Head of caudate nucleus (tissue), 42 donors: ENCODE measurements around the gene CSRNP3.
"Not testable (repeated sequence)": the region's sequence is repeated elsewhere in the genome, so short reads cannot be mapped to it uniquely, and the experiment has no call there.

Experiments
- DNase-seq, 42 donors: peaks; one replicate each; pipeline versions ENCODE4 v3.0.0 to v3.0.0-alpha.2; 2020 to 2021; ENCODE audit warnings: mixed read lengths in 7 of 42
- intact Hi-C: fragments of 100-400 bp; cut with DNase I; formaldehyde crosslinking; loops from one replicate; pipeline ENCODE4 v1.15.0; 2022

CSRNP3 gene

GRCh38 chr2:165645930-165646831, 176.7 kb downstream of the CSRNP3 start:
- DNase-seq, result no peak
- intact Hi-C loops, result no loop called here

GRCh38 chr2:165647409-165647808, 177.9 kb downstream of the CSRNP3 start:
- intact Hi-C loops, result no loop called here
- no peak for DNase-seq

- peak in 27 of 42 donors; percentile 15 to 76 (median 48) for DNase-seq
- intact Hi-C loops, result no loop called here
Measured at GRCh38 chr2:165648801-165649200, 179.3 kb downstream of the CSRNP3 start.

GRCh38 chr2:165651233-165651632, 181.7 kb downstream of the CSRNP3 start:
- DNase-seq, result no peak
- intact Hi-C loops, result no loop called here

- intact Hi-C loops, result no loop called here
- DNase-seq, result no peak
Measured at GRCh38 chr2:165655661-165656060, 186.2 kb downstream of the CSRNP3 start.

GRCh38 chr2:165660361-165660760, 190.9 kb downstream of the CSRNP3 start:
- intact Hi-C loops, result no loop called here
- DNase-seq, result no peak

- intact Hi-C loops, result no loop called here
- no peak for DNase-seq
Measured at GRCh38 chr2:165662720-165663119, 193.2 kb downstream of the CSRNP3 start.

GRCh38 chr2:165665614-165666013, 196.1 kb downstream of the CSRNP3 start:
- intact Hi-C loops, result no loop called here

GRCh38 chr2:165666073-165666472, 196.6 kb downstream of the CSRNP3 start:
- DNase-seq, intact Hi-C loops: not testable (repeated sequence)

More at GRCh38 chr2:165665614-165666013, 196.1 kb downstream of the CSRNP3 start:
- no peak for DNase-seq

GRCh38 chr2:165666605-165667004, 197.1 kb downstream of the CSRNP3 start:
- intact Hi-C loops, result no loop called here
- no peak for DNase-seq

GRCh38 chr2:165667375-165667774, 197.9 kb downstream of the CSRNP3 start:
- intact Hi-C loops, result no loop called here
- no peak for DNase-seq

GRCh38 chr2:165674780-165675179, 205.3 kb downstream of the CSRNP3 start:
- no peak for DNase-seq
- intact Hi-C loops, result no loop called here

- DNase-seq, result no peak
- intact Hi-C loops, result no loop called here
Measured at GRCh38 chr2:165675551-165675968, 206.1 kb downstream of the CSRNP3 start.

- intact Hi-C loops, result no loop called here
Measured at GRCh38 chr2:165678882-165679281, 209.4 kb downstream of the CSRNP3 start.

GRCh38 chr2:165679621-165680020, 210.1 kb downstream of the CSRNP3 start:
- intact Hi-C loops, result no loop called here
- DNase-seq, result no peak

More at GRCh38 chr2:165678882-165679281, 209.4 kb downstream of the CSRNP3 start:
- DNase-seq, result peak in 41 of 42 donors; percentile 17 to 89 (median 59)

- peak in 7 of 42 donors; percentile 23 to 63 (median 44) for DNase-seq
- intact Hi-C loops, result no loop called here
Measured at GRCh38 chr2:165681841-165682240, 212.3 kb downstream of the CSRNP3 start.

GRCh38 chr2:165682546-165682945, 213.0 kb downstream of the CSRNP3 start:
- intact Hi-C loops, result no loop called here
- no peak for DNase-seq

- intact Hi-C loops, result no loop called here
Measured at GRCh38 chr2:165686800-165687199, 217.3 kb downstream of the CSRNP3 start.

GRCh38 chr2:165687426-165688002, 218.0 kb downstream of the CSRNP3 start:
- intact Hi-C loops, result no loop called here
- DNase-seq, result no peak

More at GRCh38 chr2:165686800-165687199, 217.3 kb downstream of the CSRNP3 start:
- no peak for DNase-seq

GRCh38 chr2:165691615-165692014, 222.1 kb downstream of the CSRNP3 start:
- peak in 22 of 42 donors; percentile 3 to 74 (median 33) for DNase-seq

More at GRCh38 chr2:165691615-165692014, 222.1 kb downstream of the CSRNP3 start:
- intact Hi-C loops, result loop anchor here (10.0 kb wide), 2 partner anchors 217 to 287 kb away; no protein-coding TSS in a partner anchor
